Stimulated activated CD4-positive, alpha-beta T cell treated with anti-CD3 and anti-CD28 coated beads, Interleukin-2, amount 100 ng/mL, for 24 hours (primary cell): ENCODE data around the gene TRPV5.

Experiments
- DNase-seq, 2 donors: peaks; one replicate each; pipeline ENCODE4 v3.0.0-alpha.2; 2020

Gene TRPV5

GRCh38 chr7:142883571-142884285 lies 49.8 kb downstream of the TRPV5 start:
- DNase-seq = no peak

GRCh38 chr7:142883145-142883544 lies 50.4 kb downstream of the TRPV5 start:
- no peak for DNase-seq

GRCh38 chr7:142882338-142882678 lies 51.2 kb downstream of the TRPV5 start:
- no peak for DNase-seq

GRCh38 chr7:142881586-142882337 lies 51.8 kb downstream of the TRPV5 start:
- no peak for DNase-seq

- peak; percentile 52 to 53 for DNase-seq
Observed at GRCh38 chr7:142880876-142881505, 52.6 kb downstream of the TRPV5 start.

- no peak for DNase-seq
Observed at GRCh38 chr7:142879060-142879459, 54.5 kb downstream of the TRPV5 start.

GRCh38 chr7:142878315-142878714 lies 55.2 kb downstream of the TRPV5 start:
- no peak for DNase-seq

GRCh38 chr7:142876991-142877910 lies 56.3 kb downstream of the TRPV5 start:
- DNase-seq = no peak

- DNase-seq = no peak
Observed at GRCh38 chr7:142876236-142876960, 57.1 kb downstream of the TRPV5 start.

- DNase-seq = no peak
Observed at GRCh38 chr7:142875456-142875855, 58.1 kb downstream of the TRPV5 start.

GRCh38 chr7:142874837-142875236 lies 58.7 kb downstream of the TRPV5 start:
- no peak for DNase-seq

- DNase-seq = no peak
Observed at GRCh38 chr7:142874409-142874808, 59.1 kb downstream of the TRPV5 start.

GRCh38 chr7:142873871-142874270 lies 59.7 kb downstream of the TRPV5 start:
- no peak for DNase-seq

GRCh38 chr7:142873281-142873784 lies 60.2 kb downstream of the TRPV5 start:
- DNase-seq = peak in 1 of 2 donors; percentile 59

GRCh38 chr7:142872106-142872675 lies 61.4 kb downstream of the TRPV5 start:
- DNase-seq = no peak

- peak in 1 of 2 donors; percentile 9 for DNase-seq
Observed at GRCh38 chr7:142871260-142872105, 62.1 kb downstream of the TRPV5 start.

- peak in 1 of 2 donors; percentile 7 for DNase-seq
Observed at GRCh38 chr7:142870566-142871259, 62.8 kb downstream of the TRPV5 start.

- peak in 1 of 2 donors; percentile 8 for DNase-seq
Observed at GRCh38 chr7:142870147-142870559, 63.4 kb downstream of the TRPV5 start.

- DNase-seq = no peak
Observed at GRCh38 chr7:142869434-142869833, 64.1 kb downstream of the TRPV5 start.

GRCh38 chr7:142868986-142869415 lies 64.5 kb downstream of the TRPV5 start:
- DNase-seq = peak in 1 of 2 donors; percentile 10
